CD14-positive monocyte (primary cell): ENCODE data around the gene GRIN2A. TPM values are rescaled to one million over a fixed set of nuclear protein-coding genes. Genes with fewer than 3 reads are reported as not detected.
A peak's percentile ranks its signal among the peaks of the same experiment; 100 is the strongest.

Experiments
- DNase-seq, 3 donors: peaks; one replicate each; pipeline ENCODE4 v3.0.0-alpha.2; 2011 to 2022
- H2AFZ ChIP-seq: 2 replicates; pipeline ENCODE4 v1.6.0; 2012; ENCODE audit warnings: mild to moderate bottlenecking, low read depth, low read length, inconsistent platforms; ENCODE audit not compliant: insufficient read depth, poor library complexity, severe bottlenecking
- H3K27ac ChIP-seq, 2 donors: 1 replicate in 1 of 2; 2 replicates in 1 of 2; pipeline ENCODE4 v1.5.1; 2012 to 2013; ENCODE audit warnings: low read length in 2 of 2, control low read depth in 1 of 2, inconsistent platforms in 1 of 2, low read depth in 1 of 2, mild to moderate bottlenecking in 1 of 2
- H3K27me3 ChIP-seq, 2 donors: one replicate each; pipeline versions ENCODE4 v1.6.0 to v1.6.1; 2011 to 2013; ENCODE audit warnings: low read length in 2 of 2; ENCODE audit not compliant: control insufficient read depth in 2 of 2, insufficient read depth in 2 of 2
- H3K36me3 ChIP-seq, 2 donors: replicated peaks in 1 of 2; 1 replicate in 1 of 2; 2 replicates in 1 of 2; pipeline versions ENCODE4 v1.5.1 to v1.6.1; 2012 to 2013; ENCODE audit warnings: low read length in 2 of 2, control low read depth in 1 of 2, inconsistent platforms in 1 of 2, mild to moderate bottlenecking in 1 of 2; ENCODE audit not compliant: insufficient read depth in 2 of 2, control insufficient read depth in 1 of 2
- H3K4me1 ChIP-seq, 2 donors: 1 replicate in 1 of 2; 2 replicates in 1 of 2; pipeline versions ENCODE4 v1.5.1 to v1.6.1; 2012 to 2013; ENCODE audit warnings: low read length in 2 of 2, control low read depth in 1 of 2, inconsistent platforms in 1 of 2, mild to moderate bottlenecking in 1 of 2, moderate library complexity in 1 of 2; ENCODE audit not compliant: insufficient read depth in 2 of 2, control insufficient read depth in 1 of 2
- H3K4me2 ChIP-seq: replicated peaks from 2 replicates; pipeline ENCODE3; 2012; ENCODE audit warnings: low read length, moderate library complexity, mild to moderate bottlenecking; ENCODE audit not compliant: poor library complexity, severe bottlenecking; ENCODE audit errors: extremely low read depth
- H3K4me3 ChIP-seq, 3 experiments: fragments of 200-600 bp in 1 of 3; sonication (generic) in 1 of 3; replicated peaks in 1 of 3; 1 replicate in 2 of 3; 2 replicates in 1 of 3; pipeline ENCODE4 v1.5.1; 2011 to 2013; ENCODE audit warnings: low read length in 3 of 3, mild to moderate bottlenecking in 3 of 3, control low read depth in 2 of 3, low read depth in 2 of 3, inconsistent platforms in 1 of 3, moderate library complexity in 1 of 3
- H3K79me2 ChIP-seq: 2 replicates; pipeline ENCODE4 v1.6.0; 2012; ENCODE audit warnings: mild to moderate bottlenecking, control low read depth, inconsistent platforms, low read length, moderate library complexity; ENCODE audit not compliant: insufficient read depth
- H3K9ac ChIP-seq: 2 replicates; pipeline ENCODE4 v1.6.0; 2017; ENCODE audit warnings: low read length, mild to moderate bottlenecking; ENCODE audit not compliant: insufficient read depth, poor library complexity, severe bottlenecking
- H3K9me3 ChIP-seq, 2 donors: replicated peaks in 1 of 2; 1 replicate in 1 of 2; 2 replicates in 1 of 2; pipeline versions ENCODE4 v1.5.1 to v1.6.1; 2012 to 2013; ENCODE audit warnings: low read length in 2 of 2, control low read depth in 1 of 2; ENCODE audit not compliant: control insufficient read depth in 1 of 2, insufficient read depth in 1 of 2
- H4K20me1 ChIP-seq: 2 replicates; pipeline ENCODE4 v1.6.0; 2012; ENCODE audit warnings: mild to moderate bottlenecking, low read length, control low read depth, moderate library complexity; ENCODE audit not compliant: insufficient read depth
- H3K27ac Mint-ChIP-seq, 7 donors: one replicate each; pipeline ENCODE4 v1.8.0; 2020; ENCODE audit warnings: mild to moderate bottlenecking in 7 of 7, mixed read lengths in 7 of 7, moderate library complexity in 6 of 7, inconsistent platforms in 2 of 7
- H3K27me3 Mint-ChIP-seq, 3 donors: one replicate each; pipeline ENCODE4 v1.8.0; 2021 to 2022; ENCODE audit warnings: low read depth in 3 of 3, mild to moderate bottlenecking in 3 of 3, mixed read lengths in 3 of 3, moderate library complexity in 3 of 3, inconsistent platforms in 1 of 3
- H3K36me3 Mint-ChIP-seq, 2 donors: one replicate each; pipeline ENCODE4 v1.8.0; 2020; ENCODE audit warnings: mixed read lengths in 2 of 2, inconsistent platforms in 1 of 2, mild to moderate bottlenecking in 1 of 2
- H3K4me1 Mint-ChIP-seq: one replicate; pipeline ENCODE4 v1.8.0; 2020; ENCODE audit warnings: mild to moderate bottlenecking, mixed read lengths
- H3K4me3 Mint-ChIP-seq, 2 donors: one replicate each; pipeline ENCODE4 v1.8.0; 2020; ENCODE audit warnings: mild to moderate bottlenecking in 2 of 2, mixed read lengths in 2 of 2, moderate library complexity in 1 of 2
- H3K9me3 Mint-ChIP-seq, 7 donors: one replicate each; pipeline ENCODE4 v1.8.0; 2020 to 2022; ENCODE audit warnings: mixed read lengths in 7 of 7, mild to moderate bottlenecking in 6 of 7, moderate library complexity in 6 of 7, inconsistent platforms in 2 of 7
- CTCF ChIP-seq: fragments of 200-600 bp; IDR thresholded peaks from one replicate; pipeline ENCODE4 v1.8.0; 2022; ENCODE audit warnings: antibody characterized with exemption, mild to moderate bottlenecking
- WGBS: methylation state at CpG from one replicate; pipeline ENCODE4 v1.1.5; 2013; ENCODE audit warnings: missing lambda C conversion rate; ENCODE audit not compliant: insufficient coverage; 5-methylcytosine and 5-hydroxymethylcytosine counted together
- intact Hi-C, 2 donors: fragments of 100-400 bp; cut with micrococcal nuclease; formaldehyde crosslinking; loops; one replicate each; pipeline versions ENCODE4 v1.15.0 to v1.15.1; 2023
- polyA plus RNA-seq, 3 donors: library from polyadenylated mRNA; depleted of rRNA in 1 of 3; unstranded in 2 of 3; stranded (reverse) in 1 of 3; fragments of 300-500 nt in 2 of 3; fragments of >200 nt in 1 of 3; fragmentation: Illumina TruSeq in 2 of 3; gene quantifications; 1 replicate in 2 of 3; 2 replicates in 1 of 3; pipeline ENCODE4 v1.2.3, GENCODE V29; 2012 to 2021

Gene GRIN2A
- polyA plus RNA-seq, 3 donors = not detected

- 100% methylated on average over 2 of the region's 3 CpGs for WGBS
- no peaks in the 10 kb centered on the region for H4K20me1 ChIP-seq
- no peak overlapping the region for H3K9ac ChIP-seq
- no peak overlapping the region for H2AFZ ChIP-seq
- no peak for TF ChIP-seq CTCF
- no peaks in the 10 kb centered on the region for H3K4me1 Mint-ChIP-seq
- no peaks in the 10 kb centered on the region for H3K79me2 ChIP-seq
- H3K4me3 ChIP-seq = no peak overlapping the region
- no peak overlapping the region for H3K4me3 Mint-ChIP-seq
- intact Hi-C loops = no loop called here
- H3K27me3 ChIP-seq = no peaks in the 10 kb centered on the region
- no peak overlapping the region for H3K27ac Mint-ChIP-seq
- H3K27me3 Mint-ChIP-seq = peaks cover 4 to 13% (median 11%) of the 10 kb centered on the region in 3 donors
- no peaks in the 10 kb centered on the region for H3K36me3 Mint-ChIP-seq
- H3K4me2 ChIP-seq = no peak overlapping the region
- no peak for DNase-seq
- H3K9me3 Mint-ChIP-seq = peaks cover 3 to 14% (median 12%) of the 10 kb centered on the region in 7 donors
- no peak overlapping the region for H3K27ac ChIP-seq
- no peaks in the 10 kb centered on the region for H3K36me3 ChIP-seq
- H3K4me1 ChIP-seq = no peaks in the 10 kb centered on the region
- peaks cover 0 to 6% of the 10 kb centered on the region in 2 donors for H3K9me3 ChIP-seq
Measured at GRCh38 chr16:10206865-10207264, 24.6 kb upstream of the GRIN2A start.

- Histone ChIP-seq H2AFZ (no peak overlapping the region), H3K4me1 (no peaks in the 10 kb centered on the region), H3K4me2 (no peak overlapping the region), H3K27ac (no peak overlapping the region), H3K4me3 (no peak overlapping the region), H3K36me3 (no peaks in the 10 kb centered on the region), H4K20me1 (no peaks in the 10 kb centered on the region), H3K9ac (no peak overlapping the region), H3K79me2 (no peaks in the 10 kb centered on the region), H3K27me3 (no peaks in the 10 kb centered on the region), H3K9me3 (peaks cover 0 to 6% of the 10 kb centered on the region in 2 donors)
- peaks cover 4 to 13% (median 9%) of the 10 kb centered on the region in 3 donors for H3K27me3 Mint-ChIP-seq
- no peak for DNase-seq
- peak overlapping the region in 1 of 7 donors; percentile 75 for H3K27ac Mint-ChIP-seq
- no peaks in the 10 kb centered on the region for H3K4me1 Mint-ChIP-seq
- WGBS = 100% methylated on average over 1 of the region's 1 CpG
- intact Hi-C loops = no loop called here
- no peak for TF ChIP-seq CTCF
- no peak overlapping the region for H3K4me3 Mint-ChIP-seq
- no peaks in the 10 kb centered on the region for H3K36me3 Mint-ChIP-seq
- peaks cover 3 to 14% (median 12%) of the 10 kb centered on the region in 7 donors for H3K9me3 Mint-ChIP-seq
Measured at GRCh38 chr16:10206215-10206614, 24.0 kb upstream of the GRIN2A start.
